Measurements from ENCODE around the gene RNF166.

DNA sequence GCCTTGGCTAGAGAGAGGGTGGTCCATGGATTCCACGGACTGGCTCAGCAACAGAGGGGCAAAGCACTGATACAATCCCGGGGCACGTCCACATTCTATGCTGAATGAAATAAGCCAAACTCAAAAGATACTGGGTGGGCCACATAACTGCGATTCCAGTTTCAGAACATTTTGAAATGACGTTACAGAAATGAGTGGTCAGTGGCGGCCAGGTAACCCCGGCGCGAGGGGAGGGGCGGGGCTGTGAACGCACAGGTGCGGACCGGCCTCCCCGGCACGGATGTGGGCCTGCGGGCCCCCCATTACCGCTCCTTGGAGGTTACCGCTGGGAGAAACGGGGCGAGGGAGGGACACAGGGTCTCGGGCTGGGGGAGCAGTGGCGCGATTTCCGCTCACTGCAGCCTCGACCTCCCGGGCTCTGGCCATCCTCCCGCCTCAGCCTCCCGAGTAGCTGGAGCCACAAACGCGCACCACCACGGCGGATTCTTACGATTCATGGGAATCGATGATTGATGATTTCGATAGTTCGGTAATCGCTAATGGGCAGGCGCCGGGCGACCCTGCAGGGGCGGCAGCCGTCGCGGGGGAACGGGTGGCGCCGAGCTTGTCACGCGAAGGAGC lies 43.9 kb downstream of the RNF166 start:
- TF ChIP-seq, protein P1, sequence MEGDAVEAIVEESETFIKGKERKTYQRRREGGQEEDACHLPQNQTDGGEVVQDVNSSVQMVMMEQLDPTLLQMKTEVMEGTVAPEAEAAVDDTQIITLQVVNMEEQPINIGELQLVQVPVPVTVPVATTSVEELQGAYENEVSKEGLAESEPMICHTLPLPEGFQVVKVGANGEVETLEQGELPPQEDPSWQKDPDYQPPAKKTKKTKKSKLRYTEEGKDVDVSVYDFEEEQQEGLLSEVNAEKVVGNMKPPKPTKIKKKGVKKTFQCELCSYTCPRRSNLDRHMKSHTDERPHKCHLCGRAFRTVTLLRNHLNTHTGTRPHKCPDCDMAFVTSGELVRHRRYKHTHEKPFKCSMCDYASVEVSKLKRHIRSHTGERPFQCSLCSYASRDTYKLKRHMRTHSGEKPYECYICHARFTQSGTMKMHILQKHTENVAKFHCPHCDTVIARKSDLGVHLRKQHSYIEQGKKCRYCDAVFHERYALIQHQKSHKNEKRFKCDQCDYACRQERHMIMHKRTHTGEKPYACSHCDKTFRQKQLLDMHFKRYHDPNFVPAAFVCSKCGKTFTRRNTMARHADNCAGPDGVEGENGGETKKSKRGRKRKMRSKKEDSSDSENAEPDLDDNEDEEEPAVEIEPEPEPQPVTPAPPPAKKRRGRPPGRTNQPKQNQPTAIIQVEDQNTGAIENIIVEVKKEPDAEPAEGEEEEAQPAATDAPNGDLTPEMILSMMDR (conservative IDR thresholded peaks at IDR 0.05; ENCODE audit: low read depth, low read length): no peak
- no peak for TF ChIP-seq EZH2 (IDR thresholded peaks at IDR 0.05; ENCODE audit: borderline replicate concordance, low read depth, low read length, poor library complexity, severe bottlenecking)
